Esophagus squamous epithelium (tissue), 5 donors: Measurements from ENCODE around the gene CNPY3. TPM values are rescaled to one million over a fixed set of nuclear protein-coding genes. Genes with fewer than 3 reads are reported as not detected.
"Not testable (repeated sequence)": the region's sequence is repeated elsewhere in the genome, so short reads cannot be mapped to it uniquely, and the experiment has no call there.

Experiments
- DNase-seq: peaks from one replicate; lab custom pipeline; 2025; lab: John Stamatoyannopoulos, UW
- H3K27ac ChIP-seq, 4 donors: fragments of 200-600 bp; sonication (generic); one replicate each; pipeline ENCODE4 v1.5.1; 2016 to 2019; ENCODE audit warnings: mild to moderate bottlenecking in 1 of 4
- H3K27me3 ChIP-seq, 4 donors: fragments of 200-600 bp; sonication (generic); 1 replicate in 3 of 4; 2 replicates in 1 of 4; pipeline versions ENCODE4 v1.5.1 to v1.6.0; 2017 to 2021; ENCODE audit warnings: antibody characterized with exemption in 1 of 4
- H3K36me3 ChIP-seq, 3 donors: fragments of 200-600 bp; sonication (generic); one replicate each; pipeline ENCODE4 v1.5.1; 2016 to 2019
- H3K4me1 ChIP-seq, 3 donors: fragments of 200-600 bp; sonication (generic); one replicate each; pipeline ENCODE4 v1.5.1; 2017 to 2019
- H3K4me3 ChIP-seq, 4 donors: fragments of 200-600 bp; sonication (generic); 1 replicate in 3 of 4; 2 replicates in 1 of 4; pipeline ENCODE4 v1.5.1; 2016 to 2019; ENCODE audit warnings: mild to moderate bottlenecking in 2 of 4, moderate library complexity in 1 of 4
- H3K9me3 ChIP-seq, 3 donors: fragments of 200-600 bp; sonication (generic); one replicate each; pipeline ENCODE4 v1.5.1; 2016 to 2019
- POLR2A ChIP-seq, 4 donors: fragments of 450-650 bp; IDR thresholded peaks; one replicate each; pipeline ENCODE4 v1.6.1; 2017; ENCODE audit warnings: antibody characterized with exemption in 4 of 4, mild to moderate bottlenecking in 4 of 4, moderate library complexity in 3 of 4
- WGBS, 2 donors: methylation state at CpG; one replicate each; pipeline ENCODE4 v1.1.5; 2018; 5-methylcytosine and 5-hydroxymethylcytosine counted together
- intact Hi-C: fragments of 100-400 bp; cut with DNase I; formaldehyde crosslinking; loops from one replicate; pipeline ENCODE4 v1.15.0; 2022
- total RNA-seq, 4 donors: library from RNA; depleted of rRNA; stranded (reverse); fragments of >200 nt; gene quantifications; one replicate each; pipeline ENCODE4 v1.1.0, GENCODE V29; 2016
- TF ChIP-seq, protein P1 (sequence below), 6 experiments: fragments of 450-650 bp in 4 of 6; fragments of 200-600 bp in 2 of 6; sonication (generic) in 2 of 6; IDR thresholded peaks; one replicate each; pipeline ENCODE4 v1.5.1; 2016 to 2019; ENCODE audit warnings: antibody characterized with exemption in 6 of 6, mild to moderate bottlenecking in 4 of 6, moderate library complexity in 4 of 6
- donor health status: DM: yes; HTN: yes; CAD: no.

Gene CNPY3
- total RNA-seq, 4 donors from 2014 or later: 10.3 to 24.6 (median 17.7) TPM

DNA sequence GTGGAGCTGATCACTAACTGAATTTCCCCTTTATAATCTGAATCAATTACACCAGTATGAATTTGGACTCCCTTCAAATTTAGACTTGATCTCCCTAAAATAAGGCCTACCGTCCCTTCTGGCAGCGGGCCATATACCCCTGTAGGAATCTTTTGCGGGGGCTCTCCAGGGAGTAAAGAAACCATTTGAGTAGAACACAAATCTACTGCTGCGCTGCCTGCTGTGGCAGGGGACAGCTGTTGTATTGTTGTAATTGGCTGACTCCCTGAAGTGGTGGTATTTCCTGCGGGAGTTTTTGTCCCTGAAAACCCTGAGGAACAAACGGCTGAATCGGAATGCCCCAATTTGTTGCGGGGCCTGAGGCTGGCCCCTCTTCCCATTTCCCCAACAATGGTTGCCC lies 29.4 kb upstream of the CNPY3 start:
- Histone ChIP-seq H3K36me3 (no peaks in the 10 kb centered on the region), H3K4me1 (peaks cover 4 to 34% (median 4%) of the 10 kb centered on the region in 3 donors), H3K27me3 (no peaks in the 10 kb centered on the region), H3K9me3 (no peaks in the 10 kb centered on the region), H3K4me3 (no peak overlapping the region), H3K27ac (no peak overlapping the region)
- DNase-seq: no peak
- intact Hi-C loops: loop anchor here (10.0 kb wide), 1 partner anchor 245 kb away; no protein-coding TSS in a partner anchor
- TF ChIP-seq, protein P1, sequence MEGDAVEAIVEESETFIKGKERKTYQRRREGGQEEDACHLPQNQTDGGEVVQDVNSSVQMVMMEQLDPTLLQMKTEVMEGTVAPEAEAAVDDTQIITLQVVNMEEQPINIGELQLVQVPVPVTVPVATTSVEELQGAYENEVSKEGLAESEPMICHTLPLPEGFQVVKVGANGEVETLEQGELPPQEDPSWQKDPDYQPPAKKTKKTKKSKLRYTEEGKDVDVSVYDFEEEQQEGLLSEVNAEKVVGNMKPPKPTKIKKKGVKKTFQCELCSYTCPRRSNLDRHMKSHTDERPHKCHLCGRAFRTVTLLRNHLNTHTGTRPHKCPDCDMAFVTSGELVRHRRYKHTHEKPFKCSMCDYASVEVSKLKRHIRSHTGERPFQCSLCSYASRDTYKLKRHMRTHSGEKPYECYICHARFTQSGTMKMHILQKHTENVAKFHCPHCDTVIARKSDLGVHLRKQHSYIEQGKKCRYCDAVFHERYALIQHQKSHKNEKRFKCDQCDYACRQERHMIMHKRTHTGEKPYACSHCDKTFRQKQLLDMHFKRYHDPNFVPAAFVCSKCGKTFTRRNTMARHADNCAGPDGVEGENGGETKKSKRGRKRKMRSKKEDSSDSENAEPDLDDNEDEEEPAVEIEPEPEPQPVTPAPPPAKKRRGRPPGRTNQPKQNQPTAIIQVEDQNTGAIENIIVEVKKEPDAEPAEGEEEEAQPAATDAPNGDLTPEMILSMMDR (IDR thresholded peaks at IDR 0.05): no peak
- TF ChIP-seq POLR2A (IDR thresholded peaks at IDR 0.05): no peak
- WGBS, 2 donors: 45 to 53% methylated on average over 7 to 8 of the region's 8 CpGs

DNA sequence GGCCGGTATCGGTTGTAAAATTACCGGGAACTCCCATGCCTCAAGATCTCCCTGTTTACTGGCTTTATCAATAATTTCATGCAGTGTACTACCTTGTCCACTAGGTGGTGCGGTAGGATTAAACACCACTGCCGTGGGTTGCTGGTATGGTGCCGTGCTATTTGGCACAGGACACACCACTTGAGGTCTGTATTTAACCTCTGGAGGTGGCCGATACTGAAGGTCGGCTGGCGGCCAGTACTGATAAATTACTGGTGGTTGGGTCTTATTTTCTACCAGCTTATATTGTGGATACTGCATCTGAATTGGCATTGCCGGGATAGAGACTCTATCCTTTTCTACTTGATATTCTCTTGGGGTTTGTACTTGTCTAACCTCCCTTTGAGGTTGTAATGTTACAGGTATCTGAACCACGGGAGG lies 27.7 kb upstream of the CNPY3 start:
- H3K4me3 ChIP-seq: peak overlapping the region in 3 of 4 donors; percentile 22 to 51 (median 27)

DNA sequence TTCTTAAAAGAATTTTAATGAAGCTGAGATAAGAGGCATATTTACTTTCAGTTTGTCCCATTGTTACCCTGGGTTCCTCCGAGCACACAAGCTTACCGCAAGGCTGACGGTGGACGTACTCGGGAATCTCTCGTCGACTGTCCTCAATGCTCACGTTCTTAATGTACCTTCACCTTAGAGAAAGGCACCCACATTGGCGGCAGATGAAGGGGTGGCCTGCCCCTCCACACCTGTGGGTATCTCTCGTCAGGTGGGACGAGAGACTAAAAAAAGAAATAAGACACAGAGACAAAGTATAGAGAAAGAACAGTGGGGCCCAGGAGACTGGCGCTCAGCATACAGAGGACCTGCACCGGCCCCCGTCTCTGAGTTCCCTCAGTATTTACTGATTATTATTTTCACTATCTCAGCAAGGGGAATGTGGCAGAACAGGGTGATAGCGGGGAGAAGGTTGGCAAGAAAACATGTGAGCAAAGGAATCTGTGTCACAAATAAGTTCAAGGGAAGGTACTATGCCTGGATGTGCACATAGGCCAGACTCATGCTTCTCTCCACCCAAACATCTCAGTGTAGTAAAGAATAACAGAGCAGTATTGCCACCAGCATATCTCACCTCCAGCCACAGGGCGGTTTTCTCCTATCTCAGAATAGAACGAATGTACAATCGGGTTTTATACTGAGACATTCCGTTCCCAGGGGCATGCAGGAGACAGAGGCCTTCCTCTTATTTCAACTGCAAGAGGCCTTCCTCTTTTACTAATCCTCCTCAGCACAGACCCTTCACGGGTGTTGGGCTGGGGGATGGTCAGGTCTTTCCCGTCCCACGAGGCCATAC lies 26.6 kb upstream of the CNPY3 start:
- H3K9me3 ChIP-seq, DNase-seq, H3K36me3 ChIP-seq, H3K27me3 ChIP-seq: not testable (repeated sequence)
- peak overlapping the region in 3 of 4 donors; percentile 37 to 58 (median 43) for H3K27ac ChIP-seq
- peaks cover 4 to 34% (median 4%) of the 10 kb centered on the region in 3 donors for H3K4me1 ChIP-seq
- peak overlapping the region in 3 of 4 donors; percentile 22 to 51 (median 27) for H3K4me3 ChIP-seq
- intact Hi-C loops: loop anchor here (10.0 kb wide), 1 partner anchor 242 kb away; no protein-coding TSS in a partner anchor
- 56 to 57% methylated on average over 19 to 22 of the region's 22 CpGs for WGBS, 2 donors

More for the DNA sequence above, 27.7 kb upstream of the CNPY3 start:
- no peaks in the 10 kb centered on the region for H3K36me3 ChIP-seq
- DNase-seq: peak; percentile 18
- TF ChIP-seq POLR2A (IDR thresholded peaks at IDR 0.05): no peak
- TF ChIP-seq, protein P1 (IDR thresholded peaks at IDR 0.05): peak; percentile 81 to 96 (median 94)
- intact Hi-C loops: loop anchor here (10.0 kb wide), 1 partner anchor 243 kb away; no protein-coding TSS in a partner anchor
- H3K27me3 ChIP-seq: no peaks in the 10 kb centered on the region
- H3K4me1 ChIP-seq: peaks cover 4 to 34% (median 4%) of the 10 kb centered on the region in 3 donors
- WGBS, 2 donors: 3 to 4% methylated on average over 8 to 11 of the region's 11 CpGs
- H3K27ac ChIP-seq: peak overlapping the region in 2 of 4 donors; percentile 37 to 43
- no peaks in the 10 kb centered on the region for H3K9me3 ChIP-seq

GRCh38 chr6:42904467-42904866 lies 24.8 kb upstream of the CNPY3 start:
- no peak for DNase-seq
- intact Hi-C loops: loop anchor here (10.0 kb wide), 1 partner anchor 240 kb away; no protein-coding TSS in a partner anchor
- H3K27me3 ChIP-seq: no peaks in the 10 kb centered on the region
- H3K4me3 ChIP-seq: no peak overlapping the region
- H3K27ac ChIP-seq: no peak overlapping the region
- 89 to 96% methylated on average over 10 of the region's 10 CpGs for WGBS, 2 donors
- H3K36me3 ChIP-seq: no peaks in the 10 kb centered on the region
- H3K9me3 ChIP-seq: no peaks in the 10 kb centered on the region
- no peak for TF ChIP-seq POLR2A (IDR thresholded peaks at IDR 0.05)
- TF ChIP-seq, protein P1 (IDR thresholded peaks at IDR 0.05): no peak
- H3K4me1 ChIP-seq: peaks cover 4 to 20% (median 4%) of the 10 kb centered on the region in 3 donors

DNA sequence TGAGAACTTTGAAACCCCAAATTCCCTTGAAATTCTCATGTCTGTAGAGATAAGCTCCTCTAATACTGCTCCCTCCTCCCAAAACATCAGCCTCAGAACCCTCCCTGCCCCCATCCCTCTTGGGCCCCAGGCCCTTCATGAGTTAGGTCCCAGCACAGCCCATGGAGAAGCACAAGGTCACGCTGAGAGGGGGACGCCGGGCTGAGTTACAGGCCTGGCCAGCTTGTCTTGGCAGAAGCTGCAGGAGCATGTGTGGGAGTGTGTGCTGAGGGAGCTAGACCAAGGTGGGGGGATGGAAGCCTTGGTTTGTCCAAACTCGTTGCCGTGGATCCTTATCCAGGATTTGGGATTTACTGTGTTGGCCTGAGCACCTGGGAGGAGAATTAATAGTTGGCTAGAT lies 21.9 kb upstream of the CNPY3 start:
- Histone ChIP-seq H3K9me3 (no peaks in the 10 kb centered on the region), H3K36me3 (no peaks in the 10 kb centered on the region), H3K4me1 (peaks cover 3 to 18% (median 6%) of the 10 kb centered on the region in 3 donors), H3K27ac (no peak overlapping the region), H3K4me3 (no peak overlapping the region), H3K27me3 (peaks cover 0 to 12% (median 0%) of the 10 kb centered on the region in 4 donors)
- intact Hi-C loops: loop anchor here (10.0 kb wide), 1 partner anchor 237 kb away; no protein-coding TSS in a partner anchor
- WGBS, 2 donors: 61 to 74% methylated on average over 2 to 4 of the region's 5 CpGs
- no peak for DNase-seq
- no peak for TF ChIP-seq POLR2A (IDR thresholded peaks at IDR 0.05)
- TF ChIP-seq, protein P1 (IDR thresholded peaks at IDR 0.05): no peak
